ENCODE data around the gene HPX. TPM values are rescaled to one million over a fixed set of nuclear protein-coding genes. Genes with fewer than 3 reads are reported as not detected.

Gene HPX
- total RNA-seq, 2 experiments from 2014 or later = 0.16 to 5.2 TPM

- H3K4me3 ChIP-seq (ENCODE audit: low read depth, low read length, poor library complexity, severe bottlenecking) = no peak overlapping the region
- H3K79me2 ChIP-seq (ENCODE audit: insufficient read depth, low read depth, low read length) = peaks cover 2% of the 10 kb centered on the region; the same call in 1 of the 2 replicates
- no peaks in the 10 kb centered on the region for H3K9me2 ChIP-seq (ENCODE audit: insufficient read depth, low read length)
- ChIA-PET CTCF (ENCODE audit: unreplicated experiment) (no interaction called here), POLR2A (interaction anchor here (0.5 to 1.4 kb wide), 5 partner anchors 19 to 97 kb away, joined by 3 to 5 read pairs (median 3); no protein-coding TSS in a partner anchor)
- no peak overlapping the region for H3K27ac ChIP-seq (ENCODE audit: low read depth, low read length, poor library complexity, severe bottlenecking)
- no TSS peak for BruUV-seq (replicated peaks)
- no peak overlapping the region for H2AFZ ChIP-seq (ENCODE audit: low read length)
- no peak overlapping the region for H3K4me2 ChIP-seq (ENCODE audit: low read length)
- no peak for TF ChIP-seq EZH2phosphoT487 (IDR thresholded peaks at IDR 0.05; ENCODE audit: borderline replicate concordance, low read depth, low read length)
- peaks cover 24% of the 10 kb centered on the region for H3K4me1 ChIP-seq (ENCODE audit: insufficient read depth, low read length, poor library complexity, severe bottlenecking)
- intact Hi-C loops (cut with micrococcal nuclease; ENCODE audit: unreplicated experiment) = no loop called here
- H3K36me3 ChIP-seq (ENCODE audit: insufficient read depth, low read length) = peaks cover 28% of the 10 kb centered on the region
- no peaks in the 10 kb centered on the region for H3K9me3 ChIP-seq (ENCODE audit: low read length)
- no peak for DNase-seq (ENCODE audit: low spot score)
- no peaks in the 10 kb centered on the region for H4K20me1 ChIP-seq (ENCODE audit: insufficient read depth, low read length)
Measured at GRCh38 chr11:6474806-6475500, 34.2 kb upstream of the HPX start.

GRCh38 chr11:6474413-6474792, 33.6 kb upstream of the HPX start:
- no TSS peak for BruUV-seq (replicated peaks)
- Histone ChIP-seq H3K79me2 (ENCODE audit: insufficient read depth, low read depth, low read length) (no peaks in the 10 kb centered on the region), H3K9me2 (ENCODE audit: insufficient read depth, low read length) (no peaks in the 10 kb centered on the region), H3K4me3 (ENCODE audit: low read depth, low read length, poor library complexity, severe bottlenecking) (peak overlapping the region; percentile 73), H3K36me3 (ENCODE audit: insufficient read depth, low read length) (peaks cover 28% of the 10 kb centered on the region), H4K20me1 (ENCODE audit: insufficient read depth, low read length) (no peaks in the 10 kb centered on the region), H3K4me2 (ENCODE audit: low read length) (peak overlapping the region; percentile 57), H2AFZ (ENCODE audit: low read length) (peak overlapping the region; percentile 5; the same call in 1 of the 2 replicates), H3K4me1 (ENCODE audit: insufficient read depth, low read length, poor library complexity, severe bottlenecking) (peaks cover 25% of the 10 kb centered on the region), H3K27ac (ENCODE audit: low read depth, low read length, poor library complexity, severe bottlenecking) (no peak overlapping the region), H3K9me3 (ENCODE audit: low read length) (no peaks in the 10 kb centered on the region)
- intact Hi-C loops (cut with micrococcal nuclease; ENCODE audit: unreplicated experiment) = no loop called here
- no peak for TF ChIP-seq EZH2phosphoT487 (IDR thresholded peaks at IDR 0.05; ENCODE audit: borderline replicate concordance, low read depth, low read length)
- TF ChIP-seq, protein P1, sequence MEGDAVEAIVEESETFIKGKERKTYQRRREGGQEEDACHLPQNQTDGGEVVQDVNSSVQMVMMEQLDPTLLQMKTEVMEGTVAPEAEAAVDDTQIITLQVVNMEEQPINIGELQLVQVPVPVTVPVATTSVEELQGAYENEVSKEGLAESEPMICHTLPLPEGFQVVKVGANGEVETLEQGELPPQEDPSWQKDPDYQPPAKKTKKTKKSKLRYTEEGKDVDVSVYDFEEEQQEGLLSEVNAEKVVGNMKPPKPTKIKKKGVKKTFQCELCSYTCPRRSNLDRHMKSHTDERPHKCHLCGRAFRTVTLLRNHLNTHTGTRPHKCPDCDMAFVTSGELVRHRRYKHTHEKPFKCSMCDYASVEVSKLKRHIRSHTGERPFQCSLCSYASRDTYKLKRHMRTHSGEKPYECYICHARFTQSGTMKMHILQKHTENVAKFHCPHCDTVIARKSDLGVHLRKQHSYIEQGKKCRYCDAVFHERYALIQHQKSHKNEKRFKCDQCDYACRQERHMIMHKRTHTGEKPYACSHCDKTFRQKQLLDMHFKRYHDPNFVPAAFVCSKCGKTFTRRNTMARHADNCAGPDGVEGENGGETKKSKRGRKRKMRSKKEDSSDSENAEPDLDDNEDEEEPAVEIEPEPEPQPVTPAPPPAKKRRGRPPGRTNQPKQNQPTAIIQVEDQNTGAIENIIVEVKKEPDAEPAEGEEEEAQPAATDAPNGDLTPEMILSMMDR (conservative IDR thresholded peaks at IDR 0.05; ENCODE audit: low read length) = no peak
- POLR2A ChIA-PET = interaction anchor here (1.0 to 2.6 kb wide), 4 partner anchors 8 to 96 kb away, joined by 3 to 13 read pairs (median 5); partner anchors contain the start of genes ARFIP2 and TIMM10B
- no peak for DNase-seq (ENCODE audit: low spot score)
- CTCF ChIA-PET (ENCODE audit: unreplicated experiment) = no interaction called here

DNA sequence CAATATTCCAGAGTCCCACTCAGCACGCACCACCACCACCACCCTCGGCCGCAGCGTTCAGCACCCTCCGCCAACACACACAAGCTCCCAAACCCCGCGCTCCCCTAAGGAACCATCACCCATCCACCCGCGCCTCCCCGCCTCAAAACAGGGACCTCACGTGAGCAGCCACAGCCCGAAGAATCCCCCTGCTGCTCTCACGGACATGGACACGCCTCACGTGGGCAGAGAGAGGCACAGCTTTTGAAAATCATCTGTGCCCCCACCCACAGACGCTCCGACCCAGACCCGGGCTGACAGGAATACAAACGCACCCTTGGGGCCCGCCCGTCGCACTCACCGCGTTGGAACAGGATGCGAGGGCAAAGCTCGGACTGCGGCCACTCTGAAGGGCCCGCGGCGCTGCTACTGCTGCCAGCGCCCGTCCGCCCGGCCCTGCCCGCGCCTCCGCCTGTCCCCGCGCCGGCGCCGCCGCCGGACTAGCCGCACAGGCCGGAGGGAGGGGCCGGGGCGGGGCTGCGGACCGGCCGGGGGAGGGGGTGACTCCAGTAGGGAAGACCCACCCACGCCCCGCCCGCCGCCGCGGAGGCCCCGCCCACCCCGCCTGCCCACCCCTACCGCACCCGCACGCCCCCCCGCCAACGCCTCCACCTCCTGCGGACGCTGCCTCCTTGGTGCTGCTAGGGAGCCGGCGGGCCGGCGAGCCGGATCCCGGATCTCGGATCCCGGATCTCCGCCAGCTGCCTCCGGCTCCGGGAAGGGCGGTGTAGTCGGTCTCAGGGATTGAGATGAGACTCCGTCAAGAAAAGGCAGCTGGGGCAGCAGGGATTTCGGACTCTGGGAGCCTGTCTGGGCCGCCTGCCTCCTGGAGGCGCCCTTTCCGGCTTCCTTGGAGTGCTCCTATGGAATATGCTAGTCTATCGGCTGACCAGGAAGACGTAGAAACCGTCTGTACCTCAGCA, 32.9 kb upstream of the HPX start, which contains the start of gene TRIM3:
Gene TRIM3, minus strand, starts transcription at position 491 of the 962 bp plus-strand sequence. CDS start 8,246 bp downstream, outside the sequence.
- Histone ChIP-seq H3K27ac (ENCODE audit: low read depth, low read length, poor library complexity, severe bottlenecking) (no peak within 1 kb of the TSS), H4K20me1 (ENCODE audit: insufficient read depth, low read length) (no peaks in the 10 kb centered on the region), H3K4me2 (ENCODE audit: low read length) (peak within 1 kb of the TSS; percentile 84), H3K4me3 (ENCODE audit: low read depth, low read length, poor library complexity, severe bottlenecking) (peak within 1 kb of the TSS; percentile 73), H2AFZ (ENCODE audit: low read length) (peak within 1 kb of the TSS; percentile 68; the same call in 1 of the 2 replicates), H3K4me1 (ENCODE audit: insufficient read depth, low read length, poor library complexity, severe bottlenecking) (peaks cover 31% of the 10 kb centered on the region), H3K9me3 (ENCODE audit: low read length) (no peaks in the 10 kb centered on the region), H3K36me3 (ENCODE audit: insufficient read depth, low read length) (peaks cover 22% of the 10 kb centered on the region), H3K79me2 (ENCODE audit: insufficient read depth, low read depth, low read length) (no peaks in the 10 kb centered on the region), H3K9me2 (ENCODE audit: insufficient read depth, low read length) (no peaks in the 10 kb centered on the region)
- TF ChIP-seq, protein P1 (conservative IDR thresholded peaks at IDR 0.05; ENCODE audit: low read length) = no peak
- no peak for TF ChIP-seq EZH2phosphoT487 (IDR thresholded peaks at IDR 0.05; ENCODE audit: borderline replicate concordance, low read depth, low read length)
- intact Hi-C loops (cut with micrococcal nuclease; ENCODE audit: unreplicated experiment) = no loop called here
- no TSS peak for BruUV-seq (replicated peaks)
- ChIA-PET POLR2A (interaction anchor here (0.5 to 2.6 kb wide), 8 partner anchors 8 to 179 kb away, joined by 3 to 13 read pairs (median 4); partner anchors contain the start of genes ARFIP2 and TIMM10B), CTCF (ENCODE audit: unreplicated experiment) (interaction anchor here (0.7 kb wide), 1 partner anchor 30 kb away, joined by 3 read pairs; no protein-coding TSS in a partner anchor)
- peak; percentile 81 for DNase-seq (ENCODE audit: low spot score)

Measured in OCI-LY7 (cell line).